Neural cell (in vitro differentiated cells): ENCODE measurements around the gene NR2C2. TPM values are rescaled to one million over a fixed set of nuclear protein-coding genes. Genes with fewer than 3 reads are reported as not detected.

ENCODE experiments used
- H2AFZ ChIP-seq: fragments of 200-600, 300-800 bp; sonication (generic), shearing (Covaris generic); 2 replicates; pipeline ENCODE4 v1.6.0; 2014; ENCODE audit warnings: low read depth, mild to moderate bottlenecking, antibody characterized with exemption, low read length, moderate library complexity
- H3F3A ChIP-seq: fragments of 200-600 bp; shearing (Covaris generic); 2 replicates; pipeline ENCODE4 v1.6.1; 2016; ENCODE audit warnings: mild to moderate bottlenecking, moderate library complexity, mixed read lengths, antibody characterized with exemption, low read length; ENCODE audit not compliant: insufficient read depth, poor library complexity, severe bottlenecking
- H3K27ac ChIP-seq: fragments of 200-600, 300-800 bp; sonication (generic), shearing (Covaris generic); 2 replicates; pipeline ENCODE4 v1.5.1; 2014; ENCODE audit warnings: mild to moderate bottlenecking, low read length, moderate library complexity
- H3K27me3 ChIP-seq: fragments of 300-800, 200-600 bp; sonication (generic), shearing (Covaris generic); 2 replicates; pipeline ENCODE4 v1.6.0; 2014; ENCODE audit warnings: mild to moderate bottlenecking, low read depth, low read length, moderate library complexity; ENCODE audit not compliant: insufficient read depth
- H3K36me3 ChIP-seq: fragments of 300-800, 200-600 bp; sonication (generic), shearing (Covaris generic); 2 replicates; pipeline ENCODE4 v1.5.1; 2014; ENCODE audit warnings: mild to moderate bottlenecking, antibody characterized with exemption, low read length, moderate library complexity; ENCODE audit not compliant: insufficient read depth
- H3K4me2 ChIP-seq: fragments of 300-800, 200-600 bp; sonication (generic), shearing (Covaris generic); 2 replicates; pipeline ENCODE4 v1.6.0; 2014; ENCODE audit warnings: mild to moderate bottlenecking, low read length
- H3K4me3 ChIP-seq: fragments of 300-800, 200-600 bp; sonication (generic), shearing (Covaris generic); 2 replicates; pipeline ENCODE4 v1.5.1; 2014; ENCODE audit warnings: mild to moderate bottlenecking, low read length, moderate library complexity
- H3K79me2 ChIP-seq: fragments of 200-600 bp; shearing (Covaris generic); replicated peaks from 2 replicates; pipeline ENCODE4 v1.6.0; 2014; ENCODE audit warnings: mild to moderate bottlenecking, low read length, moderate library complexity; ENCODE audit not compliant: insufficient read depth
- H3K9ac ChIP-seq: fragments of 300-800, 200-600 bp; sonication (generic), shearing (Covaris generic); 2 replicates; pipeline ENCODE4 v1.6.1; 2016; ENCODE audit warnings: mild to moderate bottlenecking, low read length, mixed read lengths
- H3K9me2 ChIP-seq: fragments of 200-600 bp; shearing (Covaris generic); 2 replicates; pipeline ENCODE4 v1.6.1; 2016; ENCODE audit warnings: mild to moderate bottlenecking, low read length, mixed read lengths; ENCODE audit not compliant: insufficient read depth
- H3K9me3 ChIP-seq: fragments of 200-600, 300-800 bp; sonication (generic), shearing (Covaris generic); 2 replicates; pipeline ENCODE4 v1.6.1; 2016; ENCODE audit warnings: mild to moderate bottlenecking, mixed run types, low read length, moderate library complexity, mixed read lengths
- H4K20me1 ChIP-seq: fragments of 200-600 bp; shearing (Covaris generic); 2 replicates; pipeline ENCODE4 v1.6.1; 2016; ENCODE audit warnings: mild to moderate bottlenecking, mixed run types; ENCODE audit not compliant: insufficient read depth
- EP300 ChIP-seq: fragments of 450-650 bp; conservative IDR thresholded peaks from 2 replicates; pipeline ENCODE4 v1.6.1; 2014; ENCODE audit warnings: antibody characterized with exemption, mild to moderate bottlenecking, moderate library complexity; ENCODE audit not compliant: poor library complexity, severe bottlenecking
- EZH2 ChIP-seq: fragments of 200-600, 300-800 bp; shearing (Covaris generic), sonication (generic); IDR thresholded peaks from 2 replicates; pipeline ENCODE4 v1.6.1; 2014; ENCODE audit warnings: antibody characterized with exemption, low read length, borderline replicate concordance, mild to moderate bottlenecking; ENCODE audit not compliant: insufficient read depth, poor library complexity, severe bottlenecking
- MXI1 ChIP-seq: fragments of 450-650 bp; conservative IDR thresholded peaks from 2 replicates; pipeline ENCODE4 v1.6.1; 2014; ENCODE audit warnings: antibody characterized with exemption, mild to moderate bottlenecking; ENCODE audit not compliant: poor library complexity, severe bottlenecking
- POLR2AphosphoS5 ChIP-seq: IDR thresholded peaks from 2 replicates; pipeline ENCODE4 v1.6.1; 2012
- RAD21 ChIP-seq: fragments of 450-650 bp; conservative IDR thresholded peaks from 2 replicates; pipeline ENCODE4 v1.6.1; 2014; ENCODE audit warnings: antibody characterized with exemption, mild to moderate bottlenecking, moderate library complexity
- SMC3 ChIP-seq: fragments of 450-650 bp; conservative IDR thresholded peaks from 2 replicates; pipeline ENCODE4 v1.6.1; 2014; ENCODE audit warnings: antibody characterized with exemption, mild to moderate bottlenecking, moderate library complexity; ENCODE audit not compliant: poor library complexity
- TAF1 ChIP-seq: IDR thresholded peaks from 2 replicates; pipeline ENCODE4 v1.6.1; 2012; ENCODE audit warnings: low read depth
- polyA plus RNA-seq: library from polyadenylated mRNA; depleted of rRNA; stranded (reverse); fragments of >200 nt; gene quantifications from 2 replicates; pipeline ENCODE4 v1.2.3, GENCODE V29; 2014
- TF ChIP-seq, protein P1 (sequence below): IDR thresholded peaks from 2 replicates; pipeline ENCODE4 v1.6.1; 2012; ENCODE audit warnings: borderline replicate concordance
- TF ChIP-seq, protein P2 (sequence below): fragments of 450-650 bp; IDR thresholded peaks from 2 replicates; pipeline ENCODE4 v1.5.1; 2014; ENCODE audit warnings: antibody characterized with exemption, mild to moderate bottlenecking, moderate library complexity; ENCODE audit not compliant: poor library complexity, severe bottlenecking

The NR2C2 gene
- polyA plus RNA-seq, 1 donor from 2014 or later, result 37.5 TPM

DNA sequence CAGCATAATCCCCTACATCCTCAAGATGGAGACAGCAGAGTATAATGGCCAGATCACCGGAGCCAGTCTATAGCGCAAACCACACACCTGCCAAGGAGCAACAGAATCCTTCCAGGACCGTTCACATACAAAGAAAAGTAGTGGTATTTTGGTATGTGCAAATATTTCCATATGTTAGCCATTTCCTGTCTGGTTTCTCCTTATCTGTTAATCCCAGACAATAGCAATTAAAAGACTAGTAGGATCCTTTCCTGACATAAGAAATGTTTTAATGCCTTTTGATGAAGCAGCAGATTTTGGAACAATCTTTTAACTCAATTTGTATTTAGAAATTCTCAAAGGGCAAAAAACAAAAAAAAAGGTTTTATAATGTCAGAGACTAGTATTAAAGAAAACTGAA is 95.6 kb downstream of the NR2C2 start:
- H3K9me2 ChIP-seq, result no peaks in the 10 kb centered on the region
- H3K27ac ChIP-seq, result no peak overlapping the region
- H3F3A ChIP-seq, result no peaks in the 10 kb centered on the region
- no peak overlapping the region for H3K9ac ChIP-seq
- H3K9me3 ChIP-seq, result no peaks in the 10 kb centered on the region
- no peak overlapping the region for H2AFZ ChIP-seq
- no peak overlapping the region for H3K4me3 ChIP-seq
- no peaks in the 10 kb centered on the region for H3K36me3 ChIP-seq
- no peaks in the 10 kb centered on the region for H4K20me1 ChIP-seq
- no peak for TF ChIP-seq EZH2
- no peak for TF ChIP-seq SMC3
- TF ChIP-seq MXI1, result no peak
- TF ChIP-seq, protein P1, sequence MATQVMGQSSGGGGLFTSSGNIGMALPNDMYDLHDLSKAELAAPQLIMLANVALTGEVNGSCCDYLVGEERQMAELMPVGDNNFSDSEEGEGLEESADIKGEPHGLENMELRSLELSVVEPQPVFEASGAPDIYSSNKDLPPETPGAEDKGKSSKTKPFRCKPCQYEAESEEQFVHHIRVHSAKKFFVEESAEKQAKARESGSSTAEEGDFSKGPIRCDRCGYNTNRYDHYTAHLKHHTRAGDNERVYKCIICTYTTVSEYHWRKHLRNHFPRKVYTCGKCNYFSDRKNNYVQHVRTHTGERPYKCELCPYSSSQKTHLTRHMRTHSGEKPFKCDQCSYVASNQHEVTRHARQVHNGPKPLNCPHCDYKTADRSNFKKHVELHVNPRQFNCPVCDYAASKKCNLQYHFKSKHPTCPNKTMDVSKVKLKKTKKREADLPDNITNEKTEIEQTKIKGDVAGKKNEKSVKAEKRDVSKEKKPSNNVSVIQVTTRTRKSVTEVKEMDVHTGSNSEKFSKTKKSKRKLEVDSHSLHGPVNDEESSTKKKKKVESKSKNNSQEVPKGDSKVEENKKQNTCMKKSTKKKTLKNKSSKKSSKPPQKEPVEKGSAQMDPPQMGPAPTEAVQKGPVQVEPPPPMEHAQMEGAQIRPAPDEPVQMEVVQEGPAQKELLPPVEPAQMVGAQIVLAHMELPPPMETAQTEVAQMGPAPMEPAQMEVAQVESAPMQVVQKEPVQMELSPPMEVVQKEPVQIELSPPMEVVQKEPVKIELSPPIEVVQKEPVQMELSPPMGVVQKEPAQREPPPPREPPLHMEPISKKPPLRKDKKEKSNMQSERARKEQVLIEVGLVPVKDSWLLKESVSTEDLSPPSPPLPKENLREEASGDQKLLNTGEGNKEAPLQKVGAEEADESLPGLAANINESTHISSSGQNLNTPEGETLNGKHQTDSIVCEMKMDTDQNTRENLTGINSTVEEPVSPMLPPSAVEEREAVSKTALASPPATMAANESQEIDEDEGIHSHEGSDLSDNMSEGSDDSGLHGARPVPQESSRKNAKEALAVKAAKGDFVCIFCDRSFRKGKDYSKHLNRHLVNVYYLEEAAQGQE, result no peak
- TF ChIP-seq RAD21, result no peak
- no peak for TF ChIP-seq TAF1
- TF ChIP-seq EP300, result no peak
- TF ChIP-seq, protein P2, sequence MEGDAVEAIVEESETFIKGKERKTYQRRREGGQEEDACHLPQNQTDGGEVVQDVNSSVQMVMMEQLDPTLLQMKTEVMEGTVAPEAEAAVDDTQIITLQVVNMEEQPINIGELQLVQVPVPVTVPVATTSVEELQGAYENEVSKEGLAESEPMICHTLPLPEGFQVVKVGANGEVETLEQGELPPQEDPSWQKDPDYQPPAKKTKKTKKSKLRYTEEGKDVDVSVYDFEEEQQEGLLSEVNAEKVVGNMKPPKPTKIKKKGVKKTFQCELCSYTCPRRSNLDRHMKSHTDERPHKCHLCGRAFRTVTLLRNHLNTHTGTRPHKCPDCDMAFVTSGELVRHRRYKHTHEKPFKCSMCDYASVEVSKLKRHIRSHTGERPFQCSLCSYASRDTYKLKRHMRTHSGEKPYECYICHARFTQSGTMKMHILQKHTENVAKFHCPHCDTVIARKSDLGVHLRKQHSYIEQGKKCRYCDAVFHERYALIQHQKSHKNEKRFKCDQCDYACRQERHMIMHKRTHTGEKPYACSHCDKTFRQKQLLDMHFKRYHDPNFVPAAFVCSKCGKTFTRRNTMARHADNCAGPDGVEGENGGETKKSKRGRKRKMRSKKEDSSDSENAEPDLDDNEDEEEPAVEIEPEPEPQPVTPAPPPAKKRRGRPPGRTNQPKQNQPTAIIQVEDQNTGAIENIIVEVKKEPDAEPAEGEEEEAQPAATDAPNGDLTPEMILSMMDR, result no peak
- no peak for TF ChIP-seq POLR2AphosphoS5
- no peaks in the 10 kb centered on the region for H3K27me3 ChIP-seq
- H3K79me2 ChIP-seq, result no peaks in the 10 kb centered on the region
- H3K4me2 ChIP-seq, result no peak overlapping the region

DNA sequence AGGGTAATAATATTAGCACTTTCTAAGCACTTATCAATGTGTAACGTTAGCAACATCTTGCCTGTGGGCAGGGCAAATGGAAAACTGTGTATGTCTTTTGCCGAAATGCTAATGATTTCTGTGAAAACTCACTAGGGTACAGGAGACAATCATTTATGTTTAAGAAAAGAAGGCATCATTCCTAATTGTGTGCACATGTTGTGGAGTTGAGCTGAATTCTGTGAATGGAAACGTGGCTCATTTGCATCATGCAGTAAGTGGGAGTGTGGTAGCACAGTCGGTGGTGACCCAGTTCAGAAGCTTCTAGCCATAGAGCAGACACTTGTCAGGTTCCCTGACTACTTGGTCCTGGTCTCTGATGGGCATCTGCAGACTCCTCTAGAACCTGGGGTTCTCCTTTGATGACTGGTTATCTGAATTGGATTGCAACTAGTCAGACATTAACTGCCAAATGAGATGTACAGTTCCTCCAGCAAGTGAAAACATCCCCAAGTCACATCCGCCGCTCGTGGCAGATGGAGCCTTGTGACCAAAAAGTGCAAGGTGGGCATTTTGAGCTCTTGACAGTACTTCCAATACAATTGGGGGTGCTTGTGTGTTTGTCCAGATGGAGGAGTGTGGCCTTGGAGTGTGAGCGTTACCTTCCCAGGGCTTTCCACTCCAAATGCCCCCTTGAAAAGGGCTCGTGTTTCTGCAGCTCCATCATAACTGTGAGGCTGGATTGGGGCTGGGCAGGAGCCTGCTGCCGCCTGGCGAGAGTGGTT is 96.2 kb downstream of the NR2C2 start:
- Histone ChIP-seq H3K79me2 (no peaks in the 10 kb centered on the region), H2AFZ (no peak overlapping the region), H3K4me3 (no peak overlapping the region), H3K36me3 (no peaks in the 10 kb centered on the region), H3F3A (no peaks in the 10 kb centered on the region), H3K4me2 (no peak overlapping the region), H3K9ac (no peak overlapping the region), H3K27ac (no peak overlapping the region), H3K9me3 (no peaks in the 10 kb centered on the region), H4K20me1 (no peaks in the 10 kb centered on the region), H3K27me3 (no peaks in the 10 kb centered on the region), H3K9me2 (no peaks in the 10 kb centered on the region)
- TF ChIP-seq MXI1 (no peak), POLR2AphosphoS5 (no peak), EP300 (no peak)
- TF ChIP-seq, protein P1, result no peak
